AG04449 (cell line): Measurements from ENCODE around the gene MGMT.

Experiments used
- CTCF ChIA-PET: fragments of 350-600 bp; formaldehyde crosslinking; extraction: SDS; loops from one replicate; lab custom pipeline; 2021; ENCODE audit warnings: antibody characterized with exemption; lab: Yijun Ruan, JAX
- POLR2A ChIA-PET: fragments of 400-600, 350-600 bp; formaldehyde crosslinking; extraction: SDS; loops from one replicate; lab custom pipeline; 2020; ENCODE audit warnings: antibody characterized with exemption, inconsistent platforms; lab: Yijun Ruan, JAX
- DNase-seq: peaks from one replicate; pipeline ENCODE4 v3.0.0-alpha.2; 2010; ENCODE audit warnings: low read depth, low spot score
- H3K4me3 ChIP-seq: 2 replicates; pipeline ENCODE4 v1.5.1; 2011; ENCODE audit warnings: low read depth, mild to moderate bottlenecking, control low read depth, low read length
- TF ChIP-seq, protein P1 (sequence below): IDR thresholded peaks from one replicate; pipeline ENCODE4 v1.5.1; 2011; ENCODE audit warnings: mild to moderate bottlenecking, moderate library complexity, low read length, control low read depth, inconsistent platforms; ENCODE audit not compliant: insufficient read depth; ENCODE audit errors: missing control alignments

Gene MGMT

DNA sequence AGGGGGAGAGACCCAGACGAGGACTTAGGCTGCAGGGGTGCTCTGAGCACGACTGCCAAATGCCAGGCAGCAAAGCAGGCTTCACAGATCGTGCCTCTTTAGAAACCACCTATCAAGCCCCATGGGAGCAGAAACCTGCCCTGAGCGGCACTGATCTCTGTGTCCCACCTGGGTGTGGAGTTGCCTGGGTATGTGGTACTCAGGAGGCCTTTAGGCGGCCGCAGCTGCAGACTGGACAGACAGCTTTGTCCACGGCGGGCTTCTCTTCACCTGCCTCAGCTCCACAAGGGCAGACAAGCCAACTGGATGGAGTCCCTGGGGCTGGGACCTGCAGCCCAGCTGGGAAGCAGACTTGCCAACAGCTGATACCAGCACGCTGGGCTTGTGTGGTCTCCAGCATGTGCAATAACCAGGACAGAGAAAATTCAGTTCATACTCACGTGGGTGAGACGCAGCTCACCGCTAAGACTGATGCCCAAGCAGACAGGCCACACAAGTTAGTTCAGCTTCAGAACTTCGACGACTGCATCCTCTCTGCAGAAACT lies 333.8 kb downstream of the MGMT start:
- no peak overlapping the region for H3K4me3 ChIP-seq
- POLR2A ChIA-PET: no interaction called here
- CTCF ChIA-PET: no interaction called here
- TF ChIP-seq, protein P1, sequence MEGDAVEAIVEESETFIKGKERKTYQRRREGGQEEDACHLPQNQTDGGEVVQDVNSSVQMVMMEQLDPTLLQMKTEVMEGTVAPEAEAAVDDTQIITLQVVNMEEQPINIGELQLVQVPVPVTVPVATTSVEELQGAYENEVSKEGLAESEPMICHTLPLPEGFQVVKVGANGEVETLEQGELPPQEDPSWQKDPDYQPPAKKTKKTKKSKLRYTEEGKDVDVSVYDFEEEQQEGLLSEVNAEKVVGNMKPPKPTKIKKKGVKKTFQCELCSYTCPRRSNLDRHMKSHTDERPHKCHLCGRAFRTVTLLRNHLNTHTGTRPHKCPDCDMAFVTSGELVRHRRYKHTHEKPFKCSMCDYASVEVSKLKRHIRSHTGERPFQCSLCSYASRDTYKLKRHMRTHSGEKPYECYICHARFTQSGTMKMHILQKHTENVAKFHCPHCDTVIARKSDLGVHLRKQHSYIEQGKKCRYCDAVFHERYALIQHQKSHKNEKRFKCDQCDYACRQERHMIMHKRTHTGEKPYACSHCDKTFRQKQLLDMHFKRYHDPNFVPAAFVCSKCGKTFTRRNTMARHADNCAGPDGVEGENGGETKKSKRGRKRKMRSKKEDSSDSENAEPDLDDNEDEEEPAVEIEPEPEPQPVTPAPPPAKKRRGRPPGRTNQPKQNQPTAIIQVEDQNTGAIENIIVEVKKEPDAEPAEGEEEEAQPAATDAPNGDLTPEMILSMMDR: no peak
- DNase-seq: no peak

GRCh38 chr10:129807211-129807610 lies 340.2 kb downstream of the MGMT start:
- POLR2A ChIA-PET: no interaction called here
- TF ChIP-seq, protein P1: no peak
- no peak for DNase-seq
- H3K4me3 ChIP-seq: no peak overlapping the region
- CTCF ChIA-PET: no interaction called here

GRCh38 chr10:129808092-129808983 lies 341.3 kb downstream of the MGMT start:
- CTCF ChIA-PET: no interaction called here
- POLR2A ChIA-PET: no interaction called here
- no peak for DNase-seq
- TF ChIP-seq, protein P1: no peak
- no peak overlapping the region for H3K4me3 ChIP-seq

GRCh38 chr10:129809431-129809830 lies 342.4 kb downstream of the MGMT start:
- TF ChIP-seq, protein P1: no peak
- ChIA-PET POLR2A (no interaction called here), CTCF (no interaction called here)
- DNase-seq: no peak
- no peak overlapping the region for H3K4me3 ChIP-seq

GRCh38 chr10:129809841-129810240 lies 342.8 kb downstream of the MGMT start:
- H3K4me3 ChIP-seq: no peak overlapping the region
- CTCF ChIA-PET: no interaction called here
- POLR2A ChIA-PET: no interaction called here
- no peak for DNase-seq
- TF ChIP-seq, protein P1: no peak

DNA sequence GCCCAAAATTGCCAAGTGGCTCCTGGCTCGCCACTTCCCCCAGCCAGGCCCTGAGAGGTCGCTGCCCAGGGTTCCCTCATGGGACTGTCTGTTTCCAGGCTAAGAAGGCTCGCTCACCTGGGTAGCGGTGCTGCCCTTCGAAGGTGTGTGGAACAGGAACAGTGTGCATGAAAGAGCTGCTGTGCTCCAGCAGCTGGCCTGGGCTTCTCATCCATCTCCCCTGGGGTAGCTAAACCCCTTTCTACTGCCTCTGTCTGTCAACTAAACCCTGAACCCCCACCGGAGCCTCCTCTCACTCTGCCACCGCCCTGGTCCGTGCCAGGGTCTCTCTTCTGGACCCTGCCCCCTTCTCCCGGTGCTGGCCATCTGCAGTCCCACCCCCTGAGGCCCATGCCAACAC lies 344.2 kb downstream of the MGMT start:
- TF ChIP-seq, protein P1: no peak
- no peak for DNase-seq
- POLR2A ChIA-PET: no interaction called here
- H3K4me3 ChIP-seq: no peak overlapping the region
- CTCF ChIA-PET: no interaction called here
